T follicular helper cell (primary cell): ENCODE data around the gene RIOX2.
"Not testable (repeated sequence)": the region's sequence is repeated elsewhere in the genome, so short reads cannot be mapped to it uniquely, and the experiment has no call there.

Experiments used
- DNase-seq: peaks from one replicate; pipeline ENCODE4 v3.0.0-alpha.2; 2020; ENCODE audit warnings: low read depth
- total RNA-seq, 2 experiments: gene quantifications; one replicate each; lab custom pipeline; 2026; lab: John Stamatoyannopoulos, UW

RIOX2 gene
- 60.8 to 129 reads per million in 2 experiments for total RNA-seq

DNA sequence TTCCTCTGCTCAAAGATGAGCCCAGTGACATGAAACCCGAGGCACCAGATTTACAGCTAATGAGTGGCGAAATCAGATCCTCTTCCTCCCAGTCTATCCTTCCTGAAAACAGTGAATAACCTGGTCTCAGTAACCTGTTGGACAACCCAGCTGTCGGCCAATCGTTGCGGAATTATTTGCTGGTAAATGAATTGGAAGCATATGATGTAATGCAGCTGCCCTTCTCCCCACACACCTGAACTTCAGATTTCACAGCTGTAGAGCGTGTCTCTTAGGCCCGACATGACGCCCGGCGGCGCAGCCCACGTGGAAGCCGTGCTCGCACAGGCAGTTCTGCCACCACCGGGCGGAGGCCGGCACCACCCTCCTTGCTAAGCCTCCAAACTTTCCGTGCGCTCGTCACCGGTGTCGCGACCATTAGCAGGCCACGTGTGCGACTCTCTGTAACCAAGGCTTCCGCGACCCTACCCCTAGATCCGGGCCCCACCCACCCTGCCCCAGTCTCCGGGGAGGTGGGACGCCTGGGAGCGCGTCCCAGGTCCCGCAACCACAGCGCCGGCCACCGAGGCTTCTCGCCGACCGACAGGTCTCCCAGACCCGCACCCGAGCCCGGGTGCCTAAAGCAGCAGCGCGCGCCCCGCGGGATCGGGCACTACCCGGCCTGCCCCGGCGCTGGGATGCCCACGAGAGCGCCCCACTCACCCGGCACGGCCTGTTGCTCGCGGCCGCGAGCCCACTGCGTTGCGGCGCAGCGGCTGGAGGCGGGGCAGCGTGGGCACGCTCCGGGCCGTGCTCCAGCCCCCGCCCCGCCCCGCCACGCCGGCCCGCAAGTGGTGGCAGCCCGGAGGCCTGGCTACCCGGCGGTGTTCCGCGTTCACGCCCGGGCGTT is at the start of gene RIOX2:
Gene RIOX2, minus strand, starts transcription at position 753 of the 889 bp plus-strand sequence. CDS start 4,838 bp downstream, outside the sequence.
- peak; percentile 63 for DNase-seq

- DNase-seq = no peak
These were observed 48.2 kb upstream of the RIOX2 start for GRCh38 chr3:98020412-98020811.

- no peak for DNase-seq
These were observed 46.1 kb upstream of the RIOX2 start for GRCh38 chr3:98018301-98018700.

- no peak for DNase-seq
These were observed 42.0 kb upstream of the RIOX2 start for GRCh38 chr3:98014268-98014585.

DNA sequence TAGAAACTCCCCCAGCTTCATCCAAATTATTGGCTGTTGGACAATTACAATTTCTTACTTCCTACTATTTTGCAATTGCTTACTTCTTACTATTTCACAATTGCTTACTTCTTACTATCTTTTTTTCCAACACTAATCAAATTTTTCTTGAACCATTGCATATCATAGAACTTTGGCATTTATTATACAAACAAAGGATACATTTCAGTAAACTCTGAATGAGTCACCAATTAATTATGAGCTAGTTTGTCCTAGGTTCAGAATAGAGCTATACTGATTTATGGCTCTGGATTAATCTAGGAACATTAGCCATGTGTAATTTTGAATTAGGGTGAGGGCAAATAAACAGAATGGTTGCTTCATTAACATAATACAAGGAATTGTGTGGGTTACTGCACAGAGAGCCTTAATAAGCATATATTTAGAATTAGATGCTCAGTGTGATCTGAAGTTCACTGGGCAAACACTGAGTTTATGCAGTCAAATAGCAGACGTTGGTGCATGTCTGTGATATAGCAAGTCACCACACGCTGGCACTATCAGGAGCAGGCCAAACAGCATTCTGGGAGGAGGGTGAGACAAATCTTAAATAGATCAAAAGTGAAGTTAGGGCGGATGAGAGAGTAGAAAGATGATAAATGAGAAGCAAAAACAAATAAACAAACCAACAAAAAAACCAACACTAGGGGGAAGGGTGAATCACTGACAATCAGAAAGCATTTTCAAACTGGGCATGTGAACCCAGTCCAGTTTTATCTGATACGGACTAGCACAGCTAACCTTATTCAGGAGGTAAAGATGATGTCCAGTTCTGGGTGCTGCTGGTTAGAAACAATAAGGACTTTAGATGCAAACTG is 41.4 kb upstream of the RIOX2 start:
- no peak for DNase-seq

DNA sequence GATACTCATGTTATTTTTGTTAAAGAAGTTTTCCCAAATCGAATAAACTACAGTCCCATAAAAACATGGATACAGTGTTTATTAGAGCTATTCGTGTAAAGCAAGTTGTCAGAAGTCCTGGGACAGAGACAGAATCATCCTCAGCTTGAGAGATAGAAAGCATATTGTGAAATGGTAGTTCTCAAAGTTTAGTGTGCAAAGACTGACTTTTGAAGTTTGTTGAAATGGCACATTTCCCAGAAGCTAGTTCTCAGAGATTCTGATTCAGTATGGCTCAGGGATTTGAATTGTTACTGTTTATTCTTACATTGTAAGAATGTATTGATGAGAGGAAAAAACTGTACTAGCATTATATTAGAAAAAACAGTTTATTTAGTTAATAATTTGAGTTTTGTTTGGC is 40.7 kb upstream of the RIOX2 start:
- DNase-seq = no peak

DNA sequence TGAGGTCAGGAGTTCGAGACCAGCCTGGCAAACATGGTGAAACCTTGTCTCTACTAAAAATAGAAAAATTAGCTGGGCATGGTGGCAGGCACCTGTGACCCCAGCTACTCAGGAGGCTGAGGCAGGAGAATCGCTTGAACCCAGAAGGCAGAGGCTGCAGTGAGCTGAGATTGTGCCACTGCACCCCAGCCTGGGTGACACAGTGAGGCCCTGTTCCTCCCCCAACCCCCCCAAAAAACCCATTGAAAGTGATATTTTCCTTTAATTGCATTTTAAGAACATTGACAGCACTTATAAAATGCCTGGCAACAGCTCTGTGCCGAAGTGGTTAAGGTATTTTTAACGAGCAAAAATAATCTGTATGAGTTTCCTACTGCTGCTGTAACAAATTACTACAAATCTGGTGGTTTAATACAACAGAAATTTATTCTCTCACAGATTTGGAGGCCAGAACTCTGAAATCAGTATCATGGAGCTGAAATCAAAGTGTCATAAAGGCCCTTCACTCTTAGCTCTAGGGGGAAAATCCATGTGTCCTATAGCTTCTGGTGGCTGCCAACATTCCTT is 38.7 kb upstream of the RIOX2 start:
- not testable (repeated sequence) for DNase-seq

- DNase-seq = no peak
These were observed 38.1 kb upstream of the RIOX2 start for GRCh38 chr3:98010194-98010882.

DNA sequence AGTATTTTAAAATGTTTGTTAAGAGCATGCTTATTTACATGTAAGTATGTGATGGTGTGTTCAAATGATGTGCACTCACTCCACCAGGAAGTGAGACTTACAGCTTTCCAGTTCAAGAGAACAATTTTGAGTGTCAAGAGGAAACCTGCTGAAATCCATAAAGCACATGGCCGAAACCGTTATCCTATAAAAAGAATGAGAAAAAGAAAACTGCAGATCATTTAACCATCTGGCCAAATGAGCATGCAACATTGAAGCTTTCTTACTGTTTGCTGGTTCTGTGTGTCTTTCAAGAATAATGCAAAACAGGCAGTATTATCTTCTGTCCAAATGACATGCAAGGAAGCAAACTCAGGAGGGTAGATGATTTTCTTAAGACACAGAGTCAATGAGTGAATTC is 36.6 kb upstream of the RIOX2 start:
- DNase-seq = no peak

- DNase-seq = no peak
These were observed 33.2 kb upstream of the RIOX2 start for GRCh38 chr3:98005438-98005837.

- DNase-seq = no peak
These were observed 32.5 kb upstream of the RIOX2 start for GRCh38 chr3:98004721-98005120.

GRCh38 chr3:98003306-98003969 is 31.2 kb upstream of the RIOX2 start:
- no peak for DNase-seq

DNA sequence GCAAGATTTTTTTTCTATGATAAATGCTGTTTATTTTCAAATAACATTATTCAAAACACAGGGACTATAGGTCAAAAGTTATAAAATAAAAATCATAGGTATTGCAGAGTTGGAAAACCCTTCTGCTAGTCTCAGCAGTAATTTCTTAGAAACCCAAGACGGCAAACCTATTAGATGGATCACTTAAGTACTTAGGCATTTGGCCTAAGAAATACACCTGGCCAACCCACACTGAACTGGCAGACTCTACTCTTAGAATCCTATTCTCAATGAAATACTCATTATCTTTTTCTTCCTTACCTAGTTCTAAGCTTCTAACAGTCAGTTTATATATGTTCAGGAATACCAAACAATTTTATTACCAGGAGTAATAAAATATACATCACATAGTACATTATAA is 30.5 kb upstream of the RIOX2 start:
- DNase-seq = no peak

DNA sequence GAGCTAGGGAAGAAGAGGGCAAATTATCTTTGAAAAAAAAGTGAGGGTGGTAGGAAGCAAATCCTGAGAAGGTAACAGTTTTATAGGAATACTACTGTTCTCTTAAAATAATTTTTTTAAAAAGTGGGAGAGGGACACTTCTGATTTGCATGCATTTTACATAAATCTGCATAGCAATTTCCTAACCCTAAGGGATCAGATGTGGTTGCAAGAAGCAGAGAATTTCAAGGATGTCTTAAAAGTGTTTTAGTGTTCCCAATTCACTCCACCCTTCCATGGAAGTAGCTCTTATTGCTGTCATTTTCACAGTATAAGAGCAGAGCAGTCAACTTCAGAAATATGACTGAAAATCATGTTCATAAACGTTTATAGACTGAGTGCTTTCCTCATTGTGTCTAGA is 27.8 kb upstream of the RIOX2 start:
- no peak for DNase-seq

- no peak for DNase-seq
These were observed 26.9 kb upstream of the RIOX2 start for GRCh38 chr3:97999103-97999502.

GRCh38 chr3:97996988-97997387 is 24.8 kb upstream of the RIOX2 start:
- DNase-seq = no peak

DNA sequence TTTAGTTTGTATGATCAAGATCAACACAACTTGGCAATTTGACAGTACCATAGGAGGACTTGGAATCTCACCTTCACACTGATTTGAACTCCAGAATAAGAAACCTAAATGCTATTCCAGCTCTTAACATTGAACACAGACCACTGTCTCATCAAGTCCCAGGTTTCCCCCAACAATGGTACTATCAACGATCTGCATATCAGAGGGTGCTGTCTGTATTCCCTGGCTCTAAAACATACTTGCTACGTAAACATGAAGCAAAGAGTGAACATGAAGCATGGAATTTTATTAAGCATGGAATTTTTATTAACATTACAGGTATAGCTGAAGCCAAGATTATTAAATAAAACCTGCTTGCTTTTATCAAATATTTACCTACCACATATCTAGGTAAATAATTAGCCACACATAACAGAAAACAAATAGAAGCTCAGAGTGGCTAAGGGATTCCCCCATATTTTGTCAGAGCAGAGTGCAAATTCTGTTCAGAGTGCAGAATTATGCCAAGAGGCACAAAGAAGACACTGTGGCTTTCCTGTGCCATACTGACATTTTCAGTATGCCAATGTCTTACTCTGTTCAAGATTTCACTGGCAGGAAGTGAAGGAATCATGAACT is 22.2 kb upstream of the RIOX2 start:
- no peak for DNase-seq

- DNase-seq = no peak
These were observed 21.3 kb upstream of the RIOX2 start for GRCh38 chr3:97993526-97993925.

DNA sequence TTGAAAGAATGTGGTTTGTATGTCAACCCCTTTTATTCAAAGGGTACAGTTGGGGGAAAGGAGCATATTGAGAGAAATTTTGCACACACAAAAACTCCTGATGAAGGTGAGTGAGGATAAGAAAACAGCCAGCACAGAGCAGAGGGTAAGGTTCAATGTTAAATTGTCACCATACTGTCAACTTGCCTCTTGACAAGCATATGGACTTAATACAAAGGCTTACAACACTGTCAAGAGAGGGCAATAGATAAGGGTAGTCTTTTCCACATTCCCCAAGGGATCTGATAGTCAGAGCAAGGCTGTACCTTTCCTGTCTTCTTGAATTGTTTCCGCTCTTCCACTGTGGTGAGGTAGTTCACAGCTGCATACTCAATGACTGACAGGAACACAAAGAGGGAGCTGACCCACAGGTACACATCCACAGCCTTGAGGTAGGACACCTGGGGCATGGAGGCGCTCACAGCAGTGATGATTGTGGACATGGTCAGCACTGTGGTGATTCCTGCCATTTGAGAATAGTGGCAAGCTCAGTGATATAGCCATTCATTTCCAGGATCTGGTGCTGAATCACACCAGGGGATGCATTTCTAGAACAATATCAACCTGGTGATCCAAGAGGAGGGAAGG is 20.4 kb upstream of the RIOX2 start:
- no peak for DNase-seq

DNA sequence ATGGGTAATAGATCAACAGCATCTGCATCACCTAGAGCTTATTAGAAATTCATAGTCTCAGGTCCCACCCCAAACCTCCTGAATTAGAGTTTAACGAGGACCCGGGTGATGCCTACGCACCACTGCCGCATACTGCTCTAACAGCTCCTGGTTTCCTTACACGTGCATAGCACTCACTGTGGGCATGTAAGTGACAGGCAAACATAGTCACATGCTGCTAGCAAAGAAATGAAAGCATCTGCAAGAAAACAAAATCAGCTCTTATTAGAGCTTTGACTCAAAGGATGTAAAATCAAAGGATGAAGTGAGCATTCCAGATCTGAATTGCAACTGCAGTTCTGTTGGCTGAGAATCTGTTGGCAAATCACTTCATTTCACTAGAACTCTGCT is 19.1 kb upstream of the RIOX2 start:
- no peak for DNase-seq
